ENCODE measurements around the gene TGDS.

GRCh38 chr13:94534166-94534565 is 61.8 kb downstream of the TGDS start:
- TF ChIP-seq CTCF (IDR thresholded peaks at IDR 0.05), result no peak
- TF ChIP-seq POLR2A (IDR thresholded peaks at IDR 0.05), result no peak

Data from transverse colon (tissue), 3 donors.